DOHH2 (cell line): ENCODE measurements around the gene TRAPPC1.

Experiments used
- H3F3A ChIP-seq: fragments of 200-600 bp; sonication (generic), shearing (Covaris generic); 2 replicates; pipeline ENCODE4 v1.6.0; 2016; ENCODE audit warnings: antibody characterized with exemption, mild to moderate bottlenecking; ENCODE audit not compliant: control insufficient read depth, insufficient read depth
- H3K27ac ChIP-seq: fragments of 200-600 bp; sonication (generic); 2 replicates; pipeline ENCODE4 v1.5.1; 2014; ENCODE audit warnings: low read depth, mild to moderate bottlenecking, low read length, moderate library complexity
- H3K27me3 ChIP-seq: fragments of 200-600 bp; sonication (generic); 2 replicates; pipeline ENCODE4 v1.6.1; 2014; ENCODE audit warnings: mild to moderate bottlenecking, low read length, mixed read lengths; ENCODE audit not compliant: control insufficient read depth
- H3K36me3 ChIP-seq: fragments of 200-600 bp; sonication (generic); 2 replicates; pipeline ENCODE4 v1.6.1; 2014; ENCODE audit warnings: mild to moderate bottlenecking, low read length, moderate library complexity, mixed read lengths; ENCODE audit not compliant: control insufficient read depth
- H3K4me1 ChIP-seq: fragments of 200-600 bp; sonication (generic); 2 replicates; pipeline ENCODE4 v1.6.1; 2014; ENCODE audit warnings: mild to moderate bottlenecking, low read length, mixed read lengths; ENCODE audit not compliant: control insufficient read depth
- H3K4me2 ChIP-seq: fragments of 200-600 bp; sonication (generic); 2 replicates; pipeline ENCODE4 v1.6.0; 2014; ENCODE audit warnings: mild to moderate bottlenecking, low read length, moderate library complexity
- H3K4me3 ChIP-seq: fragments of 200-600 bp; sonication (generic); 2 replicates; pipeline ENCODE4 v1.5.1; 2014; ENCODE audit warnings: mild to moderate bottlenecking, low read length, mixed read lengths
- H3K79me2 ChIP-seq: fragments of 200-600 bp; sonication (generic); 2 replicates; pipeline ENCODE4 v1.6.1; 2014; ENCODE audit warnings: mild to moderate bottlenecking, low read length, mixed read lengths; ENCODE audit not compliant: control insufficient read depth
- H3K9me2 ChIP-seq: fragments of 200-600 bp; sonication (generic); replicated peaks from 2 replicates; pipeline ENCODE4 v1.6.1; 2014; ENCODE audit warnings: mild to moderate bottlenecking, low read length, mixed read lengths; ENCODE audit not compliant: control insufficient read depth
- H3K9me3 ChIP-seq: fragments of 200-600 bp; sonication (generic); 2 replicates; pipeline ENCODE4 v1.6.1; 2014; ENCODE audit warnings: antibody characterized with exemption, low read length, mixed read lengths; ENCODE audit not compliant: control insufficient read depth, insufficient read depth
- H4K20me1 ChIP-seq: fragments of 200-600 bp; sonication (generic); 2 replicates; pipeline ENCODE4 v1.6.0; 2014; ENCODE audit warnings: low read depth, mild to moderate bottlenecking, antibody characterized with exemption, low read length, moderate library complexity; ENCODE audit not compliant: control insufficient read depth, insufficient read depth
- CTCF ChIP-seq: fragments of 200-600 bp; sonication (generic); IDR thresholded peaks from one replicate; pipeline ENCODE4 v1.5.1; 2014; ENCODE audit warnings: antibody characterized with exemption, mild to moderate bottlenecking, low read depth, low read length; ENCODE audit not compliant: poor library complexity, severe bottlenecking
- EZH2phosphoT487 ChIP-seq: fragments of 200-600 bp; sonication (generic); IDR thresholded peaks from 2 replicates; pipeline ENCODE4 v1.6.1; 2017; ENCODE audit warnings: borderline replicate concordance, mild to moderate bottlenecking, antibody characterized with exemption, low read length, moderate library complexity, mixed read lengths

The TRAPPC1 gene

GRCh38 chr17:7909089-7909488 lies 22.7 kb downstream of the TRAPPC1 start:
- Histone ChIP-seq H3K27me3 (no peaks in the 10 kb centered on the region), H3K9me2 (no peaks in the 10 kb centered on the region), H3K36me3 (peaks cover 91% of the 10 kb centered on the region), H3K9me3 (no peaks in the 10 kb centered on the region), H3K4me2 (no peak overlapping the region), H3K4me3 (no peak overlapping the region), H3F3A (peaks cover 11% of the 10 kb centered on the region), H4K20me1 (no peaks in the 10 kb centered on the region; the same call in 1 of the 2 replicates), H3K27ac (no peak overlapping the region), H3K79me2 (no peaks in the 10 kb centered on the region), H3K4me1 (peaks cover 18% of the 10 kb centered on the region)
- TF ChIP-seq CTCF = no peak
- no peak for TF ChIP-seq EZH2phosphoT487

GRCh38 chr17:7903154-7904103 lies 28.3 kb downstream of the TRAPPC1 start:
- no peaks in the 10 kb centered on the region for H3K4me1 ChIP-seq
- no peaks in the 10 kb centered on the region for H3K9me3 ChIP-seq
- peaks cover 95% of the 10 kb centered on the region for H3K36me3 ChIP-seq
- H3K27me3 ChIP-seq = no peaks in the 10 kb centered on the region
- no peak overlapping the region for H3K27ac ChIP-seq
- no peaks in the 10 kb centered on the region for H3K79me2 ChIP-seq
- no peak overlapping the region for H3K4me3 ChIP-seq
- TF ChIP-seq EZH2phosphoT487 (no peak), CTCF (no peak)
- no peaks in the 10 kb centered on the region; the same call in 1 of the 2 replicates for H3F3A ChIP-seq
- H3K4me2 ChIP-seq = no peak overlapping the region
- no peaks in the 10 kb centered on the region for H3K9me2 ChIP-seq
- no peaks in the 10 kb centered on the region; the same call in 1 of the 2 replicates for H4K20me1 ChIP-seq

- Histone ChIP-seq H3K9me3 (no peaks in the 10 kb centered on the region), H3K27me3 (no peaks in the 10 kb centered on the region), H3K9me2 (no peaks in the 10 kb centered on the region), H3K4me1 (no peaks in the 10 kb centered on the region), H3K36me3 (peaks cover 87% of the 10 kb centered on the region), H3F3A (no peaks in the 10 kb centered on the region), H3K4me3 (no peak overlapping the region), H3K27ac (no peak overlapping the region), H4K20me1 (no peaks in the 10 kb centered on the region), H3K4me2 (no peak overlapping the region), H3K79me2 (no peaks in the 10 kb centered on the region)
- peak; percentile 50 for TF ChIP-seq CTCF
- TF ChIP-seq EZH2phosphoT487 = no peak
Measured at GRCh38 chr17:7897773-7898172, 34.0 kb downstream of the TRAPPC1 start.
